ENCODE results near the gene RHAG. TPM values are rescaled to one million over a fixed set of nuclear protein-coding genes. Genes with fewer than 3 reads are reported as not detected.

RHAG gene
- total RNA-seq, 6 experiments from 2014 or later: 0.18 to 2.7 (median 0.85) TPM; not detected in 2

DNA sequence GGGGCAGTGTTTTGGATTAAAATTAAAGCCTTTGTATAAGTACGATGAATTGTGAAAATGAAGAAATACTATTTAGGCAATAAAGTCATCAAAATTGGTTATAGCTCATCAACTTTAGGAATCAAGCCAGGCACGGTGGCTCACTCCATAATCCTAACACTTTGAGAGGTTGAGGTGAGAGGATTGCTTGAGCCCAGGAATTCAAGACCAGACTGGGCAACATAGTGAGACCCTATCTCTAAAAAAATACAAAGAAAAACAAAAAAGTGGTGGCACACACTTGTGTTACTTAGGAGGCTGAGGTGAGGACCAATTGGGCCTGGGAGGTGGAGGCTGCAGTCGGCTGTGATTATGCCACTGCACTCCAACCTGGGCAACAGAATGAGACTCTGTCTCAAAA is 8.5 kb upstream of the RHAG start:
- intact Hi-C loops (cut with DNase I): no loop called here
- no peaks in the 10 kb centered on the region for H3K4me1 ChIP-seq
- no peaks in the 10 kb centered on the region for H3K9me3 ChIP-seq
- ATAC-seq (no peak), DNase-seq (no peak)
- 65% methylated on average over 3 of the region's 3 CpGs for WGBS (ENCODE audit: insufficient coverage, low coverage, low lambda C conversion rate, missing lambda C conversion rate)
- H3K27ac ChIP-seq: no peak overlapping the region
- H3K4me3 ChIP-seq: no peak overlapping the region
- TF ChIP-seq POLR2A (IDR thresholded peaks at IDR 0.05) (no peak), CTCF (IDR thresholded peaks at IDR 0.05) (no peak)
- H3K27me3 ChIP-seq: no peaks in the 10 kb centered on the region
- no peaks in the 10 kb centered on the region for H3K36me3 ChIP-seq

GRCh38 chr6:49639177-49639817 is 2.7 kb upstream of the RHAG start:
- WGBS (ENCODE audit: insufficient coverage, low coverage, low lambda C conversion rate, missing lambda C conversion rate): 31% methylated on average over 5 of the region's 5 CpGs

GRCh38 chr6:49637350-49637731 is 702 bp upstream of the RHAG start:
- Histone ChIP-seq H3K36me3 (no peaks in the 10 kb centered on the region), H3K9me3 (no peaks in the 10 kb centered on the region), H3K27me3 (no peaks in the 10 kb centered on the region), H3K4me1 (no peaks in the 10 kb centered on the region), H3K27ac (no peak overlapping the region), H3K4me3 (no peak overlapping the region)
- 71% methylated on average over 3 of the region's 3 CpGs for WGBS (ENCODE audit: insufficient coverage, low coverage, low lambda C conversion rate, missing lambda C conversion rate)
- ATAC-seq (no peak), DNase-seq (no peak)
- intact Hi-C loops (cut with DNase I): no loop called here
- TF ChIP-seq CTCF (IDR thresholded peaks at IDR 0.05): no peak

More at GRCh38 chr6:49639177-49639817, 2.7 kb upstream of the RHAG start:
- Histone ChIP-seq H3K27me3 (no peaks in the 10 kb centered on the region), H3K27ac (no peak overlapping the region), H3K9me3 (no peaks in the 10 kb centered on the region), H3K4me1 (no peaks in the 10 kb centered on the region), H3K4me3 (no peak overlapping the region), H3K36me3 (no peaks in the 10 kb centered on the region)
- ATAC-seq (no peak), DNase-seq (no peak)
- TF ChIP-seq POLR2A (IDR thresholded peaks at IDR 0.05) (no peak), CTCF (IDR thresholded peaks at IDR 0.05) (no peak)
- intact Hi-C loops (cut with DNase I): no loop called here

GRCh38 chr6:49635978-49636712 is 494 bp downstream of the RHAG start:
- DNase-seq: no peak
- intact Hi-C loops (cut with DNase I): no loop called here
- no peak for TF ChIP-seq CTCF (IDR thresholded peaks at IDR 0.05)
- TF ChIP-seq POLR2A (IDR thresholded peaks at IDR 0.05): no peak
- no peaks in the 10 kb centered on the region for H3K36me3 ChIP-seq
- H3K9me3 ChIP-seq: no peaks in the 10 kb centered on the region
- H3K27me3 ChIP-seq: no peaks in the 10 kb centered on the region
- no peak overlapping the region for H3K4me3 ChIP-seq
- WGBS (ENCODE audit: insufficient coverage, low coverage, low lambda C conversion rate, missing lambda C conversion rate): 61% methylated on average over 5 of the region's 5 CpGs
- ATAC-seq: no peak
- H3K4me1 ChIP-seq: no peaks in the 10 kb centered on the region
- no peak overlapping the region for H3K27ac ChIP-seq
